Measurements from ENCODE around the gene TRIM8. TPM values are rescaled to one million over a fixed set of nuclear protein-coding genes. Genes with fewer than 3 reads are reported as not detected.
A peak's percentile ranks its signal among the peaks of the same experiment; 100 is the strongest.

The TRIM8 gene
- total RNA-seq, 4 donors from 2014 or later, result 27.6 to 75.9 (median 48.8) TPM

DNA sequence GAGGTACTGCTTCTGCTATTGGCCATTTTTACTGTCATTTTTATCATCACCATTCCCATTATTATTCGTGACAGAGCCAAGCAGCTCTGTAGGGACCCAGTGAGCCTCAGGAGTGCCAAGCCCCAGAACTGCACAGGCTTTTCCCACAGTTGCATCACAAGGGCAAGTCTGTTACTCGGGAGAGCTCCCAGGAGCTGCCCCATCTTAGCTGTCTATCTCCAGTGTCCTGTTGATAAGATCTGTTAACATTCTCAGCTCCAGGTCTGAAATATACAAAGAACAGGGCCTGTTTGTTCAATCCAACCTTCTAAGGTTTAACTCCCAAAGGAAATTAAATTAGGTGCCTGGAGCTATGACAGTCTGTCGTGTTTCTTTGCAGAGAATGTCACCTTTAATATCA is 20.2 kb upstream of the TRIM8 start:
- H3K27ac ChIP-seq, result peak overlapping the region in 1 of 4 donors; percentile 89
- intact Hi-C loops (cut with DNase I), result no loop called here
- WGBS, 2 donors, result 66 to 84% methylated on average over 3 of the region's 3 CpGs
- no peaks in the 10 kb centered on the region for H3K27me3 ChIP-seq
- H3K4me3 ChIP-seq, result no peak overlapping the region
- DNase-seq, result no peak
- TF ChIP-seq, protein P1, sequence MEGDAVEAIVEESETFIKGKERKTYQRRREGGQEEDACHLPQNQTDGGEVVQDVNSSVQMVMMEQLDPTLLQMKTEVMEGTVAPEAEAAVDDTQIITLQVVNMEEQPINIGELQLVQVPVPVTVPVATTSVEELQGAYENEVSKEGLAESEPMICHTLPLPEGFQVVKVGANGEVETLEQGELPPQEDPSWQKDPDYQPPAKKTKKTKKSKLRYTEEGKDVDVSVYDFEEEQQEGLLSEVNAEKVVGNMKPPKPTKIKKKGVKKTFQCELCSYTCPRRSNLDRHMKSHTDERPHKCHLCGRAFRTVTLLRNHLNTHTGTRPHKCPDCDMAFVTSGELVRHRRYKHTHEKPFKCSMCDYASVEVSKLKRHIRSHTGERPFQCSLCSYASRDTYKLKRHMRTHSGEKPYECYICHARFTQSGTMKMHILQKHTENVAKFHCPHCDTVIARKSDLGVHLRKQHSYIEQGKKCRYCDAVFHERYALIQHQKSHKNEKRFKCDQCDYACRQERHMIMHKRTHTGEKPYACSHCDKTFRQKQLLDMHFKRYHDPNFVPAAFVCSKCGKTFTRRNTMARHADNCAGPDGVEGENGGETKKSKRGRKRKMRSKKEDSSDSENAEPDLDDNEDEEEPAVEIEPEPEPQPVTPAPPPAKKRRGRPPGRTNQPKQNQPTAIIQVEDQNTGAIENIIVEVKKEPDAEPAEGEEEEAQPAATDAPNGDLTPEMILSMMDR (IDR thresholded peaks at IDR 0.05), result no peak
- no peak for TF ChIP-seq POLR2A (IDR thresholded peaks at IDR 0.05)
- peaks cover 18 to 89% (median 70%) of the 10 kb centered on the region in 3 donors for H3K4me1 ChIP-seq
- peaks cover 0 to 37% (median 0%) of the 10 kb centered on the region in 3 donors for H3K36me3 ChIP-seq
- H3K9me3 ChIP-seq, result no peaks in the 10 kb centered on the region

DNA sequence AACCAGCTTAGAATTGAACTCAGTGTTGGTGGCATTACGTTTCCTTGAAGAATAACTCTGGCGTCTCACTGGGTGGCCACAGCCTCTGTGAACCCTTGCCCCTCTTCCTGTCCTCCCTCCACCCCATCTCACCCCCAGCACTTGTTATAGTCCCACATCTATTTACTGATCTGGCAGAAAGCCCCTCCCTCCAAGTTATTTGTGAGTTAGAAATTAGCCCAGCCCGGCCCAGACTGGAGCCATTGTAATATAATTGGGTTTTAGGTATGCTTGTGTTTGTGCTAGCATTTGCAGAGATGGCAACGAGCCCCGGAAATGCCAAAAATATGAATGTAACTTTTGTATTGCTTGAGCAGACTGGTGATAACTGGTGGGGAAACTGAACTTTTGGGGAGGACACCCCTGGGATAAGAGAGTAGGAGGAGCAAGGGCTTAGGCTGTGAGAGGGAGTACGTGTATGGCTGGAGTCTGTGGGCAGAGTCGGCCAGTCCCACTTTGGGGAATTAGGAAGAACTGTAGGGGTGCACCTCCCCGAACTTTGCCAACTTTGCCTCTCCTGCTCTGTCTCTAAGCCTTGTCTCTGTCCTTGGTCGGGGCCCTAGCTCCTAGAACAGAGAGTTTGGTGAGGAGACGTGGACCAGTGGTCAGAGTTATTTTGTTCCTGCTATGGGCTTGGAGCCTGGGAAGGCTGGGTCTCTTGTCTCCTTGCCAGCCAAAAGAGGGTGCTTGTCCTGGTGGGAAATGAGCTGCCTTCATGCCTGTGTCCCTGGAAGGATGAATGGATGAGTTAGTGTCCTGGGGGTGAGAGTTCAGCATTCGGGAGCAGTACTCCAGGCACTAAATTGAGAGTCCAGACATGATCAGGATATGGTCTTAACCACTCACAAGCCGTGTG is 19.3 kb upstream of the TRIM8 start:
- Histone ChIP-seq H3K9me3 (no peaks in the 10 kb centered on the region), H3K36me3 (peaks cover 0 to 36% (median 0%) of the 10 kb centered on the region in 3 donors), H3K4me1 (peaks cover 12 to 89% (median 61%) of the 10 kb centered on the region in 3 donors), H3K4me3 (no peak overlapping the region), H3K27me3 (no peaks in the 10 kb centered on the region), H3K27ac (peak overlapping the region in 3 of 4 donors; percentile 80 to 89 (median 82))
- intact Hi-C loops (cut with DNase I), result no loop called here
- 60 to 69% methylated on average over 10 to 11 of the region's 12 CpGs for WGBS, 2 donors
- TF ChIP-seq, protein P1 (IDR thresholded peaks at IDR 0.05), result no peak
- no peak for TF ChIP-seq POLR2A (IDR thresholded peaks at IDR 0.05)
- no peak for DNase-seq

DNA sequence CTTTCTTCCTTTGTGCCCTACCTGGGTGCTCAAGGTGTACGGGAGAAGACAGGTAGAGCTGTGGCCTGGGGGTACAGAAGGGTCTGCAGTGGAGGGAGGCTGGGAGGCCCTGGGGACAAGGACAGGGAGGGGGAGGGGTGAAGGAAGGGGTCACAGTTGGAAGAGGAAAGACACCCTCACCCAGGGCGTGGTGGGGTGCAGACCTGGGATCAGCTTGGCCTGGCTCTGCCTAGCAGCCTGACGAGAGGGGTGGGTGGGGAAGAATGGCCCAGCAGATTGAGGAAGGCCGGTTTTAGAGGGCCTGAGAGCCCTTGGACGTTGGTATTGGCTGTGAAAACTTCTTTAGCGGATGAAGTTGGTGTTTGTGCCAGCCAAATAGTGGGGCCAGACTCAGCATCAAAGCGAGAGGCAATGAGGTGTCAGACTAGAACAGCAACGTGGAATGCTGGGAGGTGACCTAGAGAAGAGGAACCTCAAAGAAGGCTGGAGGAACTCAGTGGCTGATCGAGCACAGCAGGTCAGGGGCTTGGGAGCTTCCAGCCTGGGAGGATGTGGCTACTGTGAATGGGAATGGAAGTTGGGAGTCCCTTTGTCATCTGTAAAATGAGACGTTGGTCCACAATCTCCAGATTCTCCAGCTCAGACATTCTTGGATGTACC is 18.1 kb upstream of the TRIM8 start:
- Histone ChIP-seq H3K27me3 (no peaks in the 10 kb centered on the region), H3K36me3 (peaks cover 0 to 36% (median 0%) of the 10 kb centered on the region in 3 donors), H3K27ac (peak overlapping the region; percentile 32 to 89 (median 81)), H3K4me3 (no peak overlapping the region), H3K4me1 (peaks cover 16 to 88% (median 50%) of the 10 kb centered on the region in 3 donors), H3K9me3 (no peaks in the 10 kb centered on the region)
- WGBS, 2 donors, result 55 to 73% methylated on average over 5 to 9 of the region's 10 CpGs
- intact Hi-C loops (cut with DNase I), result no loop called here
- TF ChIP-seq, protein P1 (IDR thresholded peaks at IDR 0.05), result no peak
- TF ChIP-seq POLR2A (IDR thresholded peaks at IDR 0.05), result no peak
- no peak for DNase-seq

DNA sequence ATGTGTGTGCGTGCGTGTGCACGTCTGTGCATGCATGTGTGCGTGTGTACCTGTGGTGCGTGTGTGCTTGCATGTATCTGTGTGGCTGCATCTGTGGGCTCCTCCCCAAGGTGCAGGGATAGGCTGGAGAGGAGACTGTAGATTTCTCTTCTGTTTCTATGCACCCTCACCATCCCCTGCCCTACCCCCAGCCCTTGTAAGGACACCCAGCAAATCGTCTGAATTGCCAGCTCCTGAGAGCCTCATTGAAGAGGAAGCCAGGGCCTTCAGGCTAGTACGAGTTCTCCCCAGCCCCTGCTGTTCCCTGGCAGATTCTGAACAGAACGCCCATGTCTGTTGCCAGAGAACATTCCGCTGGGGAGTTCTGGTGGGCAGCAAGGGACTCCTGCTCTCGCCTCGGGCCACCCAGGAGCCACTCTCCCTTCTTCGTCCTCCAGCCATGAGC is 17.0 kb upstream of the TRIM8 start:
- Histone ChIP-seq H3K27me3 (no peaks in the 10 kb centered on the region), H3K36me3 (peaks cover 0 to 36% (median 0%) of the 10 kb centered on the region in 3 donors), H3K4me1 (peaks cover 19 to 87% (median 44%) of the 10 kb centered on the region in 3 donors), H3K27ac (peak overlapping the region; percentile 61 to 92 (median 86)), H3K9me3 (no peaks in the 10 kb centered on the region), H3K4me3 (no peak overlapping the region)
- intact Hi-C loops (cut with DNase I), result no loop called here
- TF ChIP-seq POLR2A (IDR thresholded peaks at IDR 0.05), result no peak
- TF ChIP-seq, protein P1 (IDR thresholded peaks at IDR 0.05), result no peak
- WGBS, 2 donors, result 40 to 57% methylated on average over 10 to 11 of the region's 12 CpGs
- no peak for DNase-seq
